A673 (cell line): ENCODE data around the gene TMED6. TPM values are rescaled to one million over a fixed set of nuclear protein-coding genes. Genes with fewer than 3 reads are reported as not detected.

Source experiments
- BruUV-seq: library from RNA; stranded (reverse); fragments of 400-500 nt; replicated peaks from 2 replicates; lab custom pipeline; 2021; lab: Mats Ljungman, UMichigan
- CTCF ChIA-PET: fragments of 300-600 bp; sonication (Branson Sonifier 250); formaldehyde crosslinking; loops from one replicate; lab custom pipeline; 2022; ENCODE audit warnings: antibody characterized with exemption; lab: Charles Lee
- POLR2A ChIA-PET: fragments of 300-600 bp; sonication (Branson Sonifier 250); formaldehyde crosslinking; loops from one replicate; lab custom pipeline; 2022; ENCODE audit warnings: antibody characterized with exemption; ENCODE audit not compliant: low non-redundant PET; lab: Charles Lee
- DNase-seq: peaks from one replicate; pipeline ENCODE4 v3.0.0-alpha.2; 2015; ENCODE audit warnings: low spot score
- H3K27ac ChIP-seq: fragments of 200-600 bp; sonication (generic); 2 replicates; pipeline ENCODE4 v1.5.1; 2016; ENCODE audit warnings: mixed run types, low read depth, mild to moderate bottlenecking, mixed read lengths, antibody characterized with exemption, low read length; ENCODE audit not compliant: poor library complexity, severe bottlenecking
- H3K27me3 ChIP-seq: fragments of 200-600 bp; sonication (generic); replicated peaks from 2 replicates; pipeline ENCODE4 v1.6.1; 2017; ENCODE audit warnings: mixed run types, low read depth, mild to moderate bottlenecking, mixed read lengths, antibody characterized with exemption, low read length; ENCODE audit not compliant: insufficient read depth, poor library complexity
- H3K36me3 ChIP-seq: fragments of 200-600 bp; sonication (generic); 2 replicates; pipeline ENCODE4 v1.6.1; 2016; ENCODE audit warnings: mixed run types, mild to moderate bottlenecking, mixed read lengths, antibody characterized with exemption, low read length; ENCODE audit not compliant: insufficient read depth, poor library complexity, severe bottlenecking
- H3K4me1 ChIP-seq: fragments of 200-600 bp; sonication (generic); 2 replicates; pipeline ENCODE4 v1.6.1; 2017; ENCODE audit warnings: mixed run types, mild to moderate bottlenecking, mixed read lengths, antibody characterized with exemption, low read length; ENCODE audit not compliant: insufficient read depth, poor library complexity, severe bottlenecking
- H3K4me3 ChIP-seq: fragments of 200-600 bp; sonication (generic); 2 replicates; pipeline ENCODE4 v1.5.1; 2016; ENCODE audit warnings: low read depth, mixed run types, mild to moderate bottlenecking, mixed read lengths, low read length; ENCODE audit not compliant: poor library complexity, severe bottlenecking
- H3K9me3 ChIP-seq: fragments of 200-600 bp; sonication (generic); 2 replicates; pipeline ENCODE4 v1.6.1; 2016; ENCODE audit warnings: mixed run types, low read depth, mild to moderate bottlenecking, mixed read lengths, antibody characterized with exemption, low read length; ENCODE audit not compliant: poor library complexity, severe bottlenecking
- CTCF ChIP-seq: fragments of 300-800, 200-600 bp; sonication (generic); conservative IDR thresholded peaks from 2 replicates; pipeline ENCODE4 v1.5.1; 2017; ENCODE audit warnings: low read depth, mild to moderate bottlenecking, antibody characterized with exemption, low read length, moderate library complexity, mixed read lengths
- EZH2 ChIP-seq: fragments of 200-600 bp; sonication (generic); IDR thresholded peaks from 2 replicates; pipeline ENCODE4 v1.6.1; 2017; ENCODE audit warnings: borderline replicate concordance, low read depth, mild to moderate bottlenecking, mixed read lengths, antibody characterized with exemption, low read length; ENCODE audit not compliant: poor library complexity, severe bottlenecking
- intact Hi-C: fragments of 100-400 bp; cut with micrococcal nuclease; formaldehyde crosslinking; loops from one replicate; pipeline ENCODE4 v1.10.0; 2022; ENCODE audit not compliant: unreplicated experiment
- total RNA-seq: library from RNA; stranded (reverse); gene quantifications from 2 replicates; pipeline ENCODE4 v1.2.3, GENCODE V29; 2021

TMED6 gene
- total RNA-seq, 1 experiment from 2014 or later, result 1.8 TPM

- BruUV-seq, result no TSS peak
- TF ChIP-seq EZH2, result no peak
- TF ChIP-seq CTCF, result no peak
- no peak overlapping the region for H3K4me3 ChIP-seq
- DNase-seq, result no peak
- POLR2A ChIA-PET, result no interaction called here
- intact Hi-C loops, result no loop called here
- H3K4me1 ChIP-seq, result no peaks in the 10 kb centered on the region
- H3K36me3 ChIP-seq, result peaks cover 8% of the 10 kb centered on the region
- CTCF ChIA-PET, result no interaction called here
- H3K27ac ChIP-seq, result no peak overlapping the region
- H3K9me3 ChIP-seq, result no peaks in the 10 kb centered on the region
- no peaks in the 10 kb centered on the region for H3K27me3 ChIP-seq
Observed at GRCh38 chr16:69307091-69307490, 44.5 kb downstream of the TMED6 start.

GRCh38 chr16:69306031-69306430, 45.6 kb downstream of the TMED6 start:
- H3K27ac ChIP-seq, result no peak overlapping the region
- H3K9me3 ChIP-seq, result no peaks in the 10 kb centered on the region
- no peak for DNase-seq
- ChIA-PET POLR2A (no interaction called here), CTCF (interaction anchor here (0.6 kb wide), 1 partner anchor 1191 kb away, joined by 3 read pairs; no protein-coding TSS in a partner anchor)
- no TSS peak for BruUV-seq
- H3K27me3 ChIP-seq, result no peaks in the 10 kb centered on the region
- no peak for TF ChIP-seq EZH2
- no peak for TF ChIP-seq CTCF
- intact Hi-C loops, result no loop called here
- no peaks in the 10 kb centered on the region for H3K4me1 ChIP-seq
- H3K4me3 ChIP-seq, result no peak overlapping the region
- peaks cover 13% of the 10 kb centered on the region for H3K36me3 ChIP-seq

- no peak for TF ChIP-seq EZH2
- no peak for TF ChIP-seq CTCF
- H3K9me3 ChIP-seq, result no peaks in the 10 kb centered on the region
- ChIA-PET POLR2A (no interaction called here), CTCF (no interaction called here)
- H3K4me3 ChIP-seq, result no peak overlapping the region
- DNase-seq, result no peak
- no TSS peak for BruUV-seq
- no peaks in the 10 kb centered on the region for H3K27me3 ChIP-seq
- peaks cover 28% of the 10 kb centered on the region for H3K36me3 ChIP-seq
- no peak overlapping the region for H3K27ac ChIP-seq
- no peaks in the 10 kb centered on the region for H3K4me1 ChIP-seq
- intact Hi-C loops, result no loop called here
Observed at GRCh38 chr16:69302301-69302700, 49.3 kb downstream of the TMED6 start.
